GM23248 (cell line): ENCODE measurements around the gene SMOC2. TPM values are rescaled to one million over a fixed set of nuclear protein-coding genes. Genes with fewer than 3 reads are reported as not detected.

ENCODE experiments used
- DNase-seq: peaks from one replicate; pipeline ENCODE4 v3.0.0-alpha.2; 2015
- H2AFZ ChIP-seq: fragments of 200-600 bp; sonication (generic); 2 replicates; pipeline ENCODE4 v1.6.1; 2016; ENCODE audit warnings: antibody characterized with exemption
- H3F3A ChIP-seq: fragments of 200-600 bp; sonication (generic); 2 replicates; pipeline ENCODE4 v1.6.1; 2016; ENCODE audit warnings: mild to moderate bottlenecking, antibody characterized with exemption, mixed run types; ENCODE audit not compliant: insufficient read depth
- H3K27ac ChIP-seq: fragments of 200-600 bp; sonication (generic); 2 replicates; pipeline ENCODE4 v1.5.1; 2016; ENCODE audit warnings: mild to moderate bottlenecking
- H3K27me3 ChIP-seq: fragments of 200-600 bp; sonication (generic); replicated peaks from 2 replicates; pipeline ENCODE4 v1.6.1; 2016; ENCODE audit warnings: mild to moderate bottlenecking; ENCODE audit not compliant: insufficient read depth
- H3K36me3 ChIP-seq: fragments of 200-600 bp; sonication (generic); 2 replicates; pipeline ENCODE4 v1.6.1; 2016; ENCODE audit warnings: low read depth, mild to moderate bottlenecking
- H3K4me1 ChIP-seq: fragments of 200-600 bp; sonication (generic); 2 replicates; pipeline ENCODE4 v1.6.1; 2016; ENCODE audit warnings: mild to moderate bottlenecking; ENCODE audit not compliant: insufficient read depth
- H3K4me2 ChIP-seq: fragments of 200-600 bp; sonication (generic); one replicate; pipeline ENCODE4 v1.6.1; 2016; ENCODE audit warnings: mild to moderate bottlenecking; ENCODE audit not compliant: unreplicated experiment
- H3K4me3 ChIP-seq: fragments of 200-600 bp; sonication (generic); 2 replicates; pipeline ENCODE4 v1.5.1; 2016; ENCODE audit warnings: mild to moderate bottlenecking
- H3K79me2 ChIP-seq: fragments of 200-600 bp; sonication (generic); 2 replicates; pipeline ENCODE4 v1.6.1; 2016; ENCODE audit warnings: mild to moderate bottlenecking; ENCODE audit not compliant: insufficient read depth
- H3K9ac ChIP-seq: fragments of 200-600 bp; sonication (generic); 2 replicates; pipeline ENCODE4 v1.6.1; 2016; ENCODE audit warnings: mild to moderate bottlenecking
- H3K9me2 ChIP-seq: fragments of 200-600 bp; sonication (generic); 2 replicates; pipeline ENCODE4 v1.6.1; 2016; ENCODE audit warnings: mixed run types, mild to moderate bottlenecking, moderate library complexity; ENCODE audit not compliant: insufficient read depth
- H3K9me3 ChIP-seq: fragments of 200-600 bp; sonication (generic); one replicate; pipeline ENCODE4 v1.6.1; 2017; ENCODE audit warnings: low read depth
- H4K20me1 ChIP-seq: fragments of 200-600 bp; sonication (generic); 2 replicates; pipeline ENCODE4 v1.6.0; 2016; ENCODE audit not compliant: insufficient read depth
- EZH2 ChIP-seq: fragments of 200-600 bp; sonication (generic); IDR thresholded peaks from 2 replicates; pipeline ENCODE4 v1.6.1; 2018; ENCODE audit warnings: antibody characterized with exemption, mild to moderate bottlenecking; ENCODE audit not compliant: insufficient read depth, poor library complexity, severe bottlenecking
- EZH2phosphoT487 ChIP-seq: fragments of 200-600 bp; sonication (generic); IDR thresholded peaks from 2 replicates; pipeline ENCODE4 v1.6.1; 2018; ENCODE audit warnings: antibody characterized with exemption, moderate library complexity, mild to moderate bottlenecking, low read depth; ENCODE audit not compliant: insufficient read depth
- WGBS, 2 experiments: methylation state at CpG; one replicate each; pipeline ENCODE4 v1.1.6; 2015 to 2017; ENCODE audit warnings: low lambda C conversion rate in 2 of 2, low coverage in 1 of 2; ENCODE audit errors: missing lambda C conversion rate in 2 of 2; 5-methylcytosine and 5-hydroxymethylcytosine counted together
- in situ Hi-C: fragments of 300-500 bp; cut with MboI; formaldehyde crosslinking; loops from 2 replicates; pipeline ENCODE4 v1.15.0; 2020
- polyA plus RNA-seq: library from polyadenylated mRNA; unstranded; fragments of >200 nt; fragmentation: Nextera tagmentation; extraction: Ambion mirVana; gene quantifications from 2 replicates; pipeline ENCODE4 v1.2.1, GENCODE V29; 2016
- total RNA-seq: library from RNA; depleted of rRNA; stranded (reverse); fragments of >200 nt; shearing (Covaris generic); gene quantifications from 2 replicates; pipeline ENCODE4 v1.2.3, GENCODE V29; 2014

Gene SMOC2
- total and polyA plus RNA-seq, 2 experiments from 2014 or later, result not detected

GRCh38 chr6:168601111-168601510, 160.1 kb downstream of the SMOC2 start:
- H3K4me1 ChIP-seq, result no peaks in the 10 kb centered on the region
- 78 to 85% methylated on average over 17 of the region's 17 CpGs for WGBS, 2 experiments
- no peaks in the 10 kb centered on the region for H3K36me3 ChIP-seq
- H3K27me3 ChIP-seq, result no peaks in the 10 kb centered on the region
- in situ Hi-C loops, result no loop called here
- H3K9me3 ChIP-seq, result no peaks in the 10 kb centered on the region
- no peak overlapping the region for H3K9ac ChIP-seq
- TF ChIP-seq EZH2 (no peak), EZH2phosphoT487 (no peak)
- no peak overlapping the region for H3K4me3 ChIP-seq
- no peak for DNase-seq
- no peaks in the 10 kb centered on the region for H3F3A ChIP-seq
- H3K79me2 ChIP-seq, result no peaks in the 10 kb centered on the region
- H3K4me2 ChIP-seq, result no peak overlapping the region
- no peak overlapping the region for H2AFZ ChIP-seq
- no peaks in the 10 kb centered on the region for H4K20me1 ChIP-seq
- no peak overlapping the region for H3K27ac ChIP-seq
- H3K9me2 ChIP-seq, result no peaks in the 10 kb centered on the region

DNA sequence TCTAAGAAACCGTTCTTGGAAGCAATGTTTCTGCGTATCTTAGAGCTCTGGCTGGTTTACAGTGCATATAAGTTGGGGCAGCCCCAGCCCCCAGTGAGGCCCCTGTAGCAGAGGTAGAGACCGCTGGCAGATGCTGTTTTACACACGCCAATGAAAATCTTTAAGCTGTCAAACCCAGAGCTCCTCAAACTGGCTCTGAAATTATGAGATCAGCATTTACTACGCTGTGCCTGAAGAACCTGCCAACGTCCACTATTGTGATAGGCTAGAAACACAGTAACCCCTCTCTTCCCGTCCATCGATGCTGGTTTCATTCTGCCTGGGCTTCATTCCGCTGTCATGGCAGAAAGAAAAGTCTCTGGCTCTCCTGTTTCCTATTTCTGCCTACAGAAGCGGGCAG, 160.6 kb downstream of the SMOC2 start:
- no peaks in the 10 kb centered on the region for H3K27me3 ChIP-seq
- WGBS, 2 experiments, result 50 to 59% methylated on average over 10 of the region's 10 CpGs
- no peak overlapping the region for H2AFZ ChIP-seq
- no peaks in the 10 kb centered on the region for H3K9me2 ChIP-seq
- H4K20me1 ChIP-seq, result no peaks in the 10 kb centered on the region
- H3K4me2 ChIP-seq, result no peak overlapping the region
- H3K79me2 ChIP-seq, result no peaks in the 10 kb centered on the region
- in situ Hi-C loops, result no loop called here
- TF ChIP-seq EZH2phosphoT487, result no peak
- no peak for TF ChIP-seq EZH2
- no peaks in the 10 kb centered on the region for H3K36me3 ChIP-seq
- H3K27ac ChIP-seq, result no peak overlapping the region
- no peaks in the 10 kb centered on the region for H3F3A ChIP-seq
- no peaks in the 10 kb centered on the region for H3K9me3 ChIP-seq
- DNase-seq, result no peak
- H3K9ac ChIP-seq, result no peak overlapping the region
- H3K4me3 ChIP-seq, result no peak overlapping the region
- no peaks in the 10 kb centered on the region for H3K4me1 ChIP-seq

GRCh38 chr6:168602576-168602975, 161.6 kb downstream of the SMOC2 start:
- no peaks in the 10 kb centered on the region for H3K36me3 ChIP-seq
- no peak overlapping the region for H3K4me2 ChIP-seq
- no peaks in the 10 kb centered on the region for H3K79me2 ChIP-seq
- no peak overlapping the region for H3K9ac ChIP-seq
- no peaks in the 10 kb centered on the region for H4K20me1 ChIP-seq
- H3K27ac ChIP-seq, result no peak overlapping the region
- WGBS, 2 experiments, result 24 to 31% methylated on average over 4 of the region's 4 CpGs
- H3K4me3 ChIP-seq, result no peak overlapping the region
- no peak overlapping the region for H2AFZ ChIP-seq
- H3F3A ChIP-seq, result no peaks in the 10 kb centered on the region
- in situ Hi-C loops, result no loop called here
- H3K9me3 ChIP-seq, result no peaks in the 10 kb centered on the region
- no peaks in the 10 kb centered on the region for H3K9me2 ChIP-seq
- H3K4me1 ChIP-seq, result no peaks in the 10 kb centered on the region
- H3K27me3 ChIP-seq, result no peaks in the 10 kb centered on the region
- TF ChIP-seq EZH2phosphoT487, result no peak
- no peak for TF ChIP-seq EZH2
- no peak for DNase-seq

DNA sequence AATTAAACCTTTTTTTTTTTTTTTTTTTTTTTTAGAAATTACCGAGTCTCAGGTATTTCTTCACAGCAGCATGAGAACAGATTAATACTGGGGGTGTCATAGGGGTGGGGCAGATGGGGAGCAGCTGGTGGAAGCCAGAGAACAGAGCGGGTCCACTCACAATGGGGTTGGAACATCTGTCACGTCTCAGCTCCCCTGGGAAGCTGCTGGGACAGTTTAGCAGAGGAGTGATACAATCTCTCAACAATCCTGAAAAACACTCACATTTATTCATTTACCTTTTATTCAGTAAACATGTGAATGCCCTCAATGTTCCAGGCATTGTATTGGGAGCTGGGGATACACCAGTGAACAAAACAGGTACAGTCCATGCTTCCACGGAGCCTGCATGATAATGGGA, 162.2 kb downstream of the SMOC2 start:
- Histone ChIP-seq H3K4me2 (no peak overlapping the region), H3F3A (no peaks in the 10 kb centered on the region), H3K9ac (no peak overlapping the region), H3K27ac (no peak overlapping the region), H3K36me3 (no peaks in the 10 kb centered on the region), H3K27me3 (no peaks in the 10 kb centered on the region), H3K4me1 (no peaks in the 10 kb centered on the region), H3K9me2 (no peaks in the 10 kb centered on the region), H3K79me2 (no peaks in the 10 kb centered on the region), H4K20me1 (no peaks in the 10 kb centered on the region), H3K9me3 (no peaks in the 10 kb centered on the region), H3K4me3 (no peak overlapping the region), H2AFZ (no peak overlapping the region)
- WGBS, 2 experiments, result 16 to 27% methylated on average over 4 of the region's 4 CpGs
- no peak for TF ChIP-seq EZH2
- TF ChIP-seq EZH2phosphoT487, result no peak
- in situ Hi-C loops, result no loop called here
- DNase-seq, result no peak

GRCh38 chr6:168605964-168606363, 165.0 kb downstream of the SMOC2 start:
- Histone ChIP-seq H3K4me2 (no peak overlapping the region), H3K9ac (no peak overlapping the region), H3K36me3 (no peaks in the 10 kb centered on the region), H3K4me1 (no peaks in the 10 kb centered on the region), H3K9me3 (no peaks in the 10 kb centered on the region), H3K79me2 (no peaks in the 10 kb centered on the region), H3K27me3 (no peaks in the 10 kb centered on the region), H3K9me2 (no peaks in the 10 kb centered on the region), H4K20me1 (no peaks in the 10 kb centered on the region), H3F3A (no peaks in the 10 kb centered on the region), H3K4me3 (no peak overlapping the region), H3K27ac (no peak overlapping the region), H2AFZ (no peak overlapping the region)
- TF ChIP-seq EZH2phosphoT487 (no peak), EZH2 (no peak)
- no peak for DNase-seq
- 35 to 40% methylated on average over 7 of the region's 7 CpGs for WGBS, 2 experiments
- in situ Hi-C loops, result no loop called here
